ENCODE measurements around the gene IP6K1.

IP6K1 gene

DNA sequence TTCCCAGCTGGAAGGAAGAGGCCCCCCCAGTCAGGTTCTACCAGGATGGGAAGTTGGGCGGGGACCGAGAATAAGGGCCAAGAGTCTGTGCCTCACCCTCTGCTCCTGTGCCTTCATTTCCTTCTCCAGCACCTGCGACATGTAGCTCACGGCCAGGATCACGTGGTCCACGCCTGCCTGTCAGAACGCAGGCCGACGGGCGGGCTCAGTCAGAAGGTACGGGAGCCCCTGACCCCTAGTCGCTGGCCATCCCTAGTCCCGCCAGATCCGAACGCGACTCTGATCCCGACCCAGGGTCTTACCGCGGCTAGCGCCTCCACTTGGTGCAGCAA is 63.1 kb downstream of the IP6K1 start:
- DNase-seq: peak; percentile 60

DNA sequence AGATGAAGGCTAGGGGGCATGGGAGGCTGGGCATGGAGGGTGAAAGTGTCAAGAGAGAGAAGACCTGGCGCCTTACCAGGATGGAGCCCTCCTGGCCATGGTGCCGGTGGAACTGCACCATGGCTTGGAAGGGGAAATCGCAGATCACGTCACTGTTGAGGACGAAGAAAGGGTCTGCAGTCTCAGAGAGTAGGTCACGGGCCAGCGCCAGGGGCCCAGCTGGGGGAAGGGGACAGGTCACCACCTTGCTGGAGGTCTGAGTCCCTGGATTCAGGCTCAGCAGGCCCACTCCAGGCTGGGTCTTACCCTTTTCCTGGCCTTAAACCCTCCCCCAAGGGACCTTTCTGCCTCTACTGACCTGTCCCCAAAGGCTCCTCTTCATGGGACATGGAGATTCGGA is 63.4 kb downstream of the IP6K1 start:
- DNase-seq: no peak

DNA sequence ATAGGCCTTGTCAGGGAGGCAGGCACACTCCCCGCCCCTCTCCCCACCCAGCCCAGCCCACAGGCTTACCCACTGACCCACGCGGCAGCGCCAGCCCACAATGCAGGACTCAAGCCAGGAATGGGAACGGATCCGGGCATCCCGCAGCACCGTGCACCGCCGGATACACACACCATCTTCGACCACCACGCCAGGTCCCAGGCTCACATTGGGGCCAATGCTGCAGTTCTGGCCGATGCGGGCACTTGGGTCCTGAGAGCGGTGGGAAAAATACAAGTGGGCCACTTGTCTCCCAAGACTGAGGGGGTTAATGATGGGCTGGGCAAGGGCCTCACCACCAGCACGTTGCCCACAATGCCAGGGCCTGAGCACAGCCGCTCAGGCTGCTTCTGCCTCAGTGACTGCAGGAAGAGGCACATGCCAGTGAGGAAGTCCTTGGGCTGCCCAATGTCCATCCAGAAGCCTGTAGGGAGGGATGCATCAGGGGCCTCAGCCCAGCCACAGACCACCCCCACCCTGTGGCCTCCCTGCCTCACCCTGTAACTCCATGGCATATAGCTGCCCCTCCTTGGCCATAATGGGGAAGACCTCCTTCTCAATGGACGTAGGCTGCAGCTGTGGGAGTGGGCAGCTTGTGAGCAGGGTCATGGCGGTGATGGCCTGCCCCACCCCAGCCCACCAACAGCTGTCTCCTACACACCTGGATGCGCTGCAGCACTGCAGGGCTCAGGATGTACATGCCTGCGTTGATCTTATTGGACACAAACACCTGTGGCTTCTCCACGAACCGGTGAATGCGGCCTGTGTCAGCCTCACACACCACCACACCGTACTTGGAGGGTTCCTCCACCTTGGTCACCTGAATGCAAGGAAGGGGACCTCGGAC is 64.2 kb downstream of the IP6K1 start:
- DNase-seq: no peak

DNA sequence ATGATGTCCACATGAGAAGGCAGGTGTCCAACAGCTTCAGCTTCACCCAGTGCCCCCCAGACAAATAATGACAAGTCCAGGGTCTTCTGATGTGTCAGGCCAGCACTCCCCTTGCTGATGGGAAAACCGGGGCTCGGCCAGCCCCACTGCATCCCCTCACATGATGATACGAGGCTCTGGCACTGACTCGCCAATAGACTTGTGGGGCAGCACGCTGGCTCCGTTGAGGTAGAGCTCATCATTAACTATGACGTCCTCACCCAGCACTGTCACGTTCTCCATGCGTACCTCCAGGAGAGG is 64.8 kb downstream of the IP6K1 start:
- no peak for DNase-seq

DNA sequence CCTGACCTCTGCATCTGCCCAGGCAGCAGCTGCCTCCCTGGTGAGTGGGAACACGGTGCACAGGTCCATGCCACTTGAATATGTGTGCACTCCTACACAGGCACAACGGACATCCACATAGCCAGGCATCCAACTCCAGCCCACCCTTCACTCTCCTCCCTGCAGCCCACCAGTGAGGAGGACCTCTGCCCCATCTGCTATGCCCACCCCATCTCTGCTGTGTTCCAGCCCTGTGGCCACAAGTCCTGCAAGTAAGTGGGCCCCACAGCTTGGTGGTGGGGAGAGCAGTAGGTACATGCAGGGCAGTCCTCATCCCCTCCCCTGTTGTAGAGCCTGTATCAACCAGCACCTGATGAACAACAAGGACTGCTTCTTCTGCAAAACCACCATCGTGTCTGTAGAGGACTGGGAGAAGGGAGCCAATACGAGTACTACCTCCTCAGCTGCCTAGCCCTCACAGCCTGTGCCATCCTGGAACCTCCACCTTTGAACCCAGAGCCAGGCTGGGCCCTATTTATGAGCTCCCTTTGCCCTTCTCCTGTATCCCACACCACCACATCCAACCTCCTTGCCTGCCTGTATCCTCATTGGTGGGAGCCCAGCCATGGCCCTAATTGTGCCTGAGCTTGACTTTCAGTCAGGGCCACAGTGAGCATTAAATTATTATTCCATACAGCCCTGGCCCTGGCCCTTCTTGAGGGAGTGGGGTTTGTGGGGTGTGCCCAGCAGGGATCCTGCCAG is 65.3 kb downstream of the IP6K1 start:
- no peak for DNase-seq

DNA sequence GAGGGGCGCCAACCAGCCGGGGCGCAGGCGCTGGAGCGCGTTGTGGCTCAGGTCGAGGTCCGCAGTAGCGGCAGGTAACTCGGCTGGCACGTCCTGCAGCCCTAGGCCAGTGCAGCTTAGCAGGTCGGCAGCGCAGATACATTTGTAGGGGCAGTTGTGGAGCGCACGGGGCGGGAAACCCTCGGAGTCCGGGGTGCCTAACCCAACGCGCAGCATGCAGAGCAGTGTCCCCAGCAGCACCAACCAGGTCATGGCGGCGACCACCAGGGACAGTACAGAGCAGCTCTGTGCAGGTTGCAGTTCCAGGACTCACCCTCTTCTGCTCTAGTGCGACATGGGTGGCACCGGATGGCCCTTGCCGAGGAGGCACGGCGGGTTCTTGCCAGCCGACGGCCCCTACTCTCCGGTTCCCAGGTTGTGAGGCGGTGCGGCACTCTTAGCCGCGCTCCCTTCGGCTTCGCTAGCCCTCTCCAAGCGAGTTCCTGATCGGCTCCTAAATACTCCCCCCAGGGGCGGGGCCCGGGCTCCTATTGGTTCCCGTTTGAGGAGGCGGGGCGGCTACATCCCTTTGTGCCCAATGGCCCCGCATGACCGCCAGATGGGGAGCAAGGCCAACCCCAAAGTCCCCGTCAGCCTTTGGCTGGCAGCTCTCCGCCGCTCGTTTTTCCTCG is 67.0 kb downstream of the IP6K1 start, which contains the start of gene AMIGO3:
Gene AMIGO3, minus strand, starts transcription at position 471 of the 671 bp plus-strand sequence. Its CDS starts 219 bp downstream, at position 252.
- DNase-seq: peak; percentile 92

DNA sequence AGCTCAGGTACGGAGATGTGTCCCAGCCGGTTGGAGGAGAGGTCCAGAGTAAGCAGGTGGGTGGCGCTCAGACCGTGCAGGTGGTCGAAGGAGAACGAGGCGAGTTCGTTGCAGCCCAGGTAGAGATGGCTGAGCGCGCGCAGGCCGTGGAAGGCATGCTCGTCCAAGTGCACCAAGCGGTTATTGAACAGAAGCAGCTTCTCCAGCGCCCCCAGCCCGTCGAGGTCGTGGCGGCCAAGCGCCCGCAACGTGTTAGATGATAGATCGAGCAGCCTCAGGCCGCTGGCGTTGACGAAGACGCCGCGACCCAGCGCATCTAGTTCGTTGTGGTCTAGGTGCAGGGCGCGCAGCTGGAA is 67.5 kb downstream of the IP6K1 start:
- DNase-seq: no peak

DNA sequence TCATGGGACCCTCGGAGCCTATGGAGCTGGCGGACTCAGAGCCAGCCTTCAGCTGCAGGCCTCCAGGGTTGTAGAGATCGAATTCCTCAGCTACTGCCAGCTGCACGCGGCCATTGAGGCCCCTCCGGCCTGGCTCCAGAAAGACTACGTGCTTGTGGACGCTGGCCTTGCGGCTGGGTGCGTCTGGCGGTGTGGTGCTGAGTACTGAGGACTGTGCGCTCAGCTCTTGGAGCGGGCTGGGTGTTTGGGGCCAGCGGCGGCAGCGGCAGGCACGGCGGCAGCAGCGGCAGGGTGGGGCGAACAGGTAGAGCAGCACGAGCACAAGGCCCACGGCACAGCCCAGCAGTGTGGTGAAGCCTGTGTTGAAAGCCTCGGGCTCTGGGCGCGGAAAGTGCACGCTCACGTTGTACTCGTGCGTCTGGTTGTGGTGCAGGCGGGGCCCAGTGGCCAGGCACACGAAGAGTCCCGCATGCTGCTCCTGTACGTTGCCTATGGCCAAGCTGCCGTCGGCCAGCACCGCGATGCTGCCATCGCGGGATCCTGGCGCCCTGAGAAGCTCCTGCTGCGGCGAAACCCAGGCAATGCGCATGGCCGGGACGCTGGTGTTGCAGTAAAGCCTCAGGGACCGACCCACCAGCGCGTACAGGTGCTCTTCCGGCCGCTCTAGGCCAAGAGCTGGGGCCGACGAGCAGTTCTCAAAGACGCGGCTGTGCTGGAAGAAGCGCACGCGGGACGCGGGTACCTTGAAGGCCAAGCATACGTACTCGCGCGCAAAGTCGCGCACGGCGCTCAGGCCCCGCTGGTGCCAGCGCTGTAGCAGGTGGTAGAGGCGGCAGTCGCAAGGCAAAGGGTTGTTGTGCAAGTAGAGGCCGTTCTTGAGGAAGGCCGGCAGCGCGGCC is 68.1 kb downstream of the IP6K1 start:
- DNase-seq: peak; percentile 1

DNA sequence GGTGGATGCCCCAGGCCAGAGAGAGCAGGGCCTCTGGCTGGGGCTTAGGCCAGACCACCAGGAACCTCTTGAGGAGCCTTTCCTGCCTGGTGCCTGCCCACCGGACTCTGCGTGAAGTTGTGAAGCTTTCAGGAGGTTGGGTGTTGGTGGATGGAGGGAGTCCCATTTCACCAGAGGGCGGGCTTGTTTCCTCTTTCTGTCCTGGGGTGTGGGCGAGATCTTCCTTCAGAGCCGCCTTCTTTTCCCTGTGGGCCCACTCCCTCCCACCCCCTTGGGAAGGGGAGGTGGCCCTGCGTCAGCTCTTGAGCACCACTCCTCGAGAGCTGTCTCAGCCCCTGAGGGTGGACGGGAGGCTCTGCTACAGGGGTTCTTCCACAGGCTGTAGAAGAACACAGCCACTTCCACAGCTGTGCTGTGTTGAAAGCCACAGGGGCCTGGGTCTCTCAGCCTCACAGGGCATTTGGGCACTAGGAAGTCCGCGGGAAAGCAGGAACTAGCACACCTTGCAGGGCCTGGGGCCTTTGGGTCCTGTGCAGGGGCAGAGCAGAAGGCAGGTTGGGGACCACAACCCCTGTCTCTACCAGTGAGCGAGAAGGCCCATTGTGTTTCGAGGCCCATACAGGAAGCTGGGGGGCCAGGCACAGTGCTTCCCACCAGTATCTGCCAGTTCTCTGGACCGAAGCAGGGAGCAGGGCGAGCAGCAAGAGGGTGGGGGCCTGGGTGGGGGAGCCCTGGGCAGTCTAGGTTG is 69.0 kb downstream of the IP6K1 start:
- peak; percentile 0 for DNase-seq

DNA sequence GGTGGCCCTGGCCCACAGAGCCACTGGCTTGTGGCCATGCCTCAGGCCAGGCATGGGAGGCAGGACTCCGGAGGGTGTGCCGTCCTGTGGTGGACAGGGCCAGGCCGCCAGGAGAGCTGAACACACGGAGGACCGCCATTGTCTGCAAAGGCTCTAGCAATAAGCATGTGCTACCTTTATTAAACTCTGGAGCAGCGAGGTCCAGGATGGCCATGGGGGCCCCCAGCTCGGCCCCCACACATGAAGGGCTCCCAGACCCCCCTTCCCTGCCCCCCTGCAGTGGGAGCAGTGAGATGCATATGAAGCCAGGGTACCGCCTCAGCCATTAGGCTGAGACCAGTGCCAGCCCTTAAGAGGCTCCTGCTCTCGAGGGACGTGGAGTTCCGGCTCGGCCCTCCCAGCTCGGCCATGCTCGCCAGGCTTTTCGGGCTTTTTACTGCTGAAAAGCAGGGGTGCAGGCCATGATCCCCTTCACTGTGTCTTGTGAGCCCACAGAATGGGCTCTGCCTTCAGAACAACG is 69.6 kb downstream of the IP6K1 start:
- peak; percentile 1 for DNase-seq

DNA sequence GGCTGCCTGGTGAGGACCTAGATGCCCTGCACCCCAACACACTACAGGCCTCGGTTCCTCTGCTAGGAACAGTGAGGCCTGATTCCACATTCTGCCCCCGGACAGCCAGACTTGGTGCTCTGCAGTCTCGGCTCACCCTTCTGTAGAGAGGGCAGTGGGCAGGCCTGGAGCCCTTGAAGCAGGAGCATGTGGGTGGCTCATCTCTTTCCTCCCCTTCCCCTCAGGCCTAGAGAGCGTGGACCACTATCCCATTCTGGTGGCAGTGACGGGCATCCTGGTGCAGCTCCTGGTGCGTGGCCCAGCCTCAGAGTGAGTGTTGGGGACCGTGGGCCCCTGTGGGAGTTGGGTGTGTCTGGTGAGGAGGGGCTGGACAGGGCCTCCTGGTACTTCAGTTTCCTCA is 70.2 kb downstream of the IP6K1 start:
- DNase-seq: peak; percentile 1

DNA sequence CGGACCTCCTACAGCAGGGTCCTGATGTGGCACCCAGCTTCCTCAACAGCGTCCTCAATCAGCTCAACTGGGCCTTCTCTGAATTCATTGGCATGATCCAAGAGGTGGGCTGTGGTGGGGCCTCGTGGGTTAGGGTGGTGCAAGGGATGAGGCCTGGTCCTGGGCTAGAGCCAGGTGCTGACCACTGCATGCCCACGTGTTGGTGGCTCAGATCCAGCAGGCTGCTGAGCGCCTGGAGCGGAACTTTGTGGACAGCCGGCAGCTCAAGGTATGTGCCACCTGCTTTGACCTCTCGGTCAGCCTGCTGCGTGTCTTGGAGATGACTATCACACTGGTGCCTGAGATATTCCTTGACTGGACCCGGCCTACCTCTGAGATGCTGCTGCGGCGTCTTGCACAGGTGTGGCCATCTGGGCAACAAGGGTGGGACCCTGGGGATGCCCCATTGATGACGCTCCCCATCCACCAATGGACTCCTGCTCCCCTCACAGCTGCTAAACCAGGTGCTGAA is 70.7 kb downstream of the IP6K1 start:
- no peak for DNase-seq

DNA sequence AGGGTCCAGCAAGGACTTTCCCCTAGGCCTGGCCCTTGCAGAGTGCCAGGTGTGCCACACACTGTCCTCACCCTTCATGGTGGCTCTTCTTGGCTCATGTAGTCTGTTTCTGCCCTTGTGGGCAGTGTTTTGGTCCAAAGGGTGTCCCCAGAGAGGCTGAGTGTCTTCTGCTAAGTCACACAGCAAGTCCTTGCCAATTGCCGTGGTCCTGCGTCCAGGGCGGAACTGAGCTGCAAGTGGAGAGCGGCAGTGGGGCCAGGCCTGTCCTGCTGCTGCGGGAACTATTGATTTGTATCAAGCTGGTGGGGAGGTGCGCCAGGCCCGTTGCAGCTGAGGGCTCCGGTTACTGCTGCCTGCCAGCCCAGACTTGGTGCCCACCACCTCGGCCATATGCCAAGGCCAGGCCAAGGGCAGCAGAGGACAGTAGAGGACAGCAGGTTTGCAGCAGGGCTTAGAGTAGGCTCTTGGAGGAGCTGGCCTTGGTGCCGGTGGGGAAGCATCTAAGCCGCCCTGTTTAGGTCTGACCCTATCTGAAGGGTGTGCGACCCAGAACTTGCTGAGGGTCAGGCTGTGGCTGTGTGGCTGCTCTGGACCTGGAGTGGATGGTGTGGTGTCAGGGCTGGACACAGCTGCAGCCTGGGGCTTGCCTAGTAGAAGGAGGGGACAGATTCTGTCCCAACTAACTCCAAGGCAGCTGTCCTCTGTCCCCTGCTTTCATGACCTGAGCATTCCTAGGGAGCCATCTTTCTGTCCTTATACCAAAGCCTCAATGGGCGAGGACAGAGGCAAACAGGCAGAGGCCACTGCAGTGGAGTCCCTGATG is 71.4 kb downstream of the IP6K1 start:
- no peak for DNase-seq

DNA sequence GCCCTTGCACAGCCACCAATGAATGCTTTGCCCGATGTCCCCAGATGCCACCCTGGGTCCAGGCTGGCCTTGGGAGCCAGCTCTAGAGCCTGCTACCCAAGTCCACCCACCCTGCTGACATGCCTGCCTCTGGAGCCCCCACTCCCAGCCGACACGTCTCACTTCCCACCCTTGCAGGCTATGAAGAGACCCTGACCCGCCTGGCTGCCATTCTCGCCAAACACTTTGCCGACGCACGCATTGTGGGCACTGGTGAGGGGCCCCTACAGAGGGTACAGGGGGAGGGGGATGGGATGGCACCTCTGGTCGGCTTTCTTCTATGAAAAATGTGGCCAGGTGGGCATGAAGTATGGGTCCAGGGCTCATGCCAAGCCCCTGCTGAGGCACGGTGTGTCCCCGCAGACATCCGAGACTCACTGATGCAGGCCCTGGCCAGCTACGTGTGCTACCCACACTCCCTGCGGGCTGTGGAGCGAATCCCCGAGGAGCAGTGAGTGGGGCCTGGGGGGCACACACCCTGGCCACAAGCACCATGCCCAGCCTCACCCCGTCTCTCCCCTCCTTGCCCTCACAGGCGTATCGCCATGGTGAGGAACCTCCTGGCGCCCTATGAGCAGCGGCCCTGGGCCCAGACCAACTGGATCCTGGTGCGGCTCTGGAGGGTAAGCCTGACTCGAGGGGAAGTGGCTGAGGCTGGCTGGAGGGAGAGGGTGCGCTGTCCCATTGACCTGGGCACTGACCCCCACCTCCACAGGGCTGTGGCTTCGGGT is 72.8 kb downstream of the IP6K1 start:
- no peak for DNase-seq

DNA sequence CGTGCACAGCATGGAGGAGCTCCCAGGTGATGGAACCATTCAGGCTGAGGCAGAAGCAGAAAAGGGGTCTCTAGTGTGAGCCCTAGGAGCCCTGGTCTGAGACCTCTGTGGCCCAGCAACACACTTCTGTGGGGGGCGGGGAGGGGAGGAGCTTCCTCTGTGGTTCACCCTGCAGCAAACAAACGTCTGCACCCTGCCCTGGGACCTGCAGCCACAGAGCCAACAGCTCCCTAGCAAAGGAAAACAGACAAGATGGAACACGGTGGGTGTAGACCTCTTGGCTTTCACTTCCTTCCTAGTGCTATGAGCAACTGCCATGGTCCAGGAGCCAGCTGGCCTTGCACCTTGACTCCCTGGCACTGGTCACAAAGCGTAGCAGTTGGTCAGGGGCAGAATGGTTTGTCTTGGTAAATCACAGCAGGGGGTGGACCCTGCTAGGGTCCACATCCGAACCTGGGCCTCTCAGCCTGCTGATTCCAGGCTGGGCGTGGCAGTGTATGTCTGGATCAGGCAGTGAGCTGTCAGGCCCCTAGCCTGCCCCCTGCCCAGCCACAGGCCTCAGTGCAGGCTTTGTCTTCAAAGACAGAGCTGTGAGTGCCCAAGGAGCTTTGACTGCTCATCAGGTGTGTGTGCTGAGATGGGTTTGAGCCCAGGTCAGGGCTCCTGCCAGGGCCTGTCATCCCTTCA is 73.6 kb downstream of the IP6K1 start:
- DNase-seq: no peak

DNA sequence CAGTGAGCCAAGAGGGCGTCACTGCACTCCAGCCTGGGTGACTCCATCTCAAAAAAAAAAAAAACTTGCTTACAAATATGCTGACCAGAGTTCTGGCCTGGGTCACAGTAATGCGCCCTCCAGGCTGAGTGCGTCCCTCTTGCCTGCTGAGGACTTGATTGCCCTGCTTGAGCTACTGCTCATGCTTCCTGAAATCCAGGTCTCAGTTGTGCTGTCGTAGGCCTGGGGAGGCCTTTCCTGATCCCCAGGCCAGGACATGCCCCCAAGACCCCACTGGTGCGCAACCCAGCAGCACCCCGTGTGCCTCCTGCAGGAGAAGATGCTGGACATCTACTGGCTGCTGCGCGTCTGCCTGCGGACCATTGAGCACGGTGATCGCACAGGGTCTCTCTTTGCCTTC is 74.2 kb downstream of the IP6K1 start:
- no peak for DNase-seq

DNA sequence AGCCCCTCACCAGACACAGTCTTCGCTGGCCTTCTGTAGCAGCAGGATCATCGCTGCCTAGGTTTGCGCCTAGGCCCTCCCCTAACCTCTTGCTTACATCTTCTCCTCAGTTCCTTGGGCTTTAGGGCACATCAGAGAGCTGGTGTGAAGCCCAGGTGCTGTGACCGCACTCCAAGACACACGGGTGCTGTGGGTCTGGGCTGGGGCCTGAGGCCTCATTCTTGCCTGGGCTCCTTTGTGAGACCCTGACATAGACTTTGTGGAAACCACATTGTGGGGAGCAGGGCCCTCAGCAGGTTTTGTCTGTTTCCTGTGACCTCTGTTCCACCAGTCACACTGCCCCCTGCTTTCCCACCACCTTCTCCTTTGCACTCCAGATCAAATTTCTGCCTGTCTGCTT is 74.9 kb downstream of the IP6K1 start:
- DNase-seq: no peak

DNA sequence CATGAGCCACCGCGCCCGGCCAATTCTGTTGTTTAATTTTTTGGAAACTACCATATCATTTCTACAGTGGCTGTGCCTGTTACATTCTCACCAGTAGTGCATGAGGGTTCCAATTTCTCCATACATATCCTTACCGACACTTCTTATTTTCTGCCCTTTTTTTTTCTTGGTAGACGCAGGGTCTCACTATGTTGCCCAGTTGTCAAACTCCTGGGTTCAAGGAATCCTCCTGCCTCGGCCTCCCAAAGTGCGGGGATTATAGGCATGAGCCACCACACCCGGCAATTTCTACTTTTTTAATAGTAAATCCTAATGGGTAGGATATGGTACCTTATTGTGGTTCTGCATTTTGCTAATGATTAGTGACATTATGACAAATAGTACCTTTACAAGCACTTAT is 76.5 kb downstream of the IP6K1 start:
- no peak for DNase-seq

DNA sequence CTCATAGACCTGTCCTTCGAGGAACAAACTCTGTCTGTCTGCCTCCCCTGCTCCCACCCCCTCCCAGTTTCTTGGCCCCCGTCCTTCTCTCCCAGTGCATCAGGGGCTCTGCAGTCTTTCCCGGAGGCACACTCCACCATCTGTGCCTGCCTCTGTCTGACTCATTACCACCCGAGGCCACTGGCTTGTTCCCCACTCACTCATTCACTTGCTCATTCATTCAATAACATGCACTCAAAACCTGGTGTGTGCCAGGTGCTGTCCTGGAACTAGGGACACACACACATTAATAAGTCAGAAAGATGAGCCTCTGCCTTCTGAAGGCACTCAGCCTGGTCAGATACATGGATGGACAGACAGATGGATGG is 79.2 kb downstream of the IP6K1 start:
- DNase-seq: no peak

Data from effector CD4-positive, alpha-beta T cell (primary cell).